ENCODE measurements around the gene FBN2.

DNA sequence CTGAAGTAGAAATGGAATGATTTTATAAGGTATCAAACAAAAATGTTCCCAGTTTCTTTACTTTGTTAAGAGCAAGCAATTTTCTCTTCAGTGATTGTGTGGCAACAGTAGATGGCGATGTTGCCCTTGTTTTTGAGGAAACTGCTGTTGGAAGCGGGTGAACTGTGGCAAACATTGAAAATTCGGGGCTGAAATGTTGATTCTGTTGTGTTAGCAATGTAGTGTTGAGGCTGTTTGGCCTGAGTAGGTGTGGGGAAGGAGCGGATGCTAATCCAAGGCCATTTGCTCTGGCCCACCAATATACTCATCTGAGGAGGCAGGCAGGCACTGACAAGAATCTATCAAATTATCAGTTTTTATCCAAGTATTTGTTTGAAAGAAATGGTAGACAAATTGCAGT lies 324.7 kb downstream of the FBN2 start:
- TF ChIP-seq EZH2phosphoT487 (IDR thresholded peaks at IDR 0.05; ENCODE audit: insufficient read depth, low read depth) (no peak), EZH2 (IDR thresholded peaks at IDR 0.05; ENCODE audit: insufficient read depth, poor library complexity, severe bottlenecking) (no peak)
